ENCODE data around the gene TBC1D5.

DNA sequence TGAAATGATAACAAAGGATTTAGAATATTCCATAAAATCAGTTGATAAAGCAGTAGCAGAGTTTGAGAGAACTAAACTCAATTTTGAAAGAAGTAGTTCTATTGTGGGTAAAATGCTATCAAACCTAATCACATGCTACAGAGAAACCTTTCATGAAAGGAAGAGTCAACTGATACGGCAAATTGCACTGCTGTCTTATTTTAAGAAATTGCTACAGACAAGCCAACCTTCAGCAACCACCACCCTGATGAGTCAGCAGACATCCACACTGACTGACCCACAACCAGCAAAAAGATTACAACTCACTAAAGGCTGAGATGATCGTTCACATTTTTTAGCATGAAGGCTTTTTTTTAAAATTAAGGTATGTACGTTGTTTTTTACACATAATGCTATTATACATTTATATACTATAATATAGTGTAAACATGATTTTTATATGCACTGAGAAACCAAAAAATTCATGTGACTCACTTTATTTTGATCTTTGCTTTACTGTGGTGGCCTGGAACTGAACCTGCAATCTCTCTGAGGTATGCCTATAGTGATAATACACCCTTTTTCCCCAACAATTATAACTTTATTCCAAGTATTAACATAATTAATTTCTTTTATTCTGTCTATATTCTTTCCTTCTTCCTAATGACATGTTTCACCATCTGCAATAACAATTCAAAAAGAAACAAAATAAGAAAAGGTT lies 109.9 kb downstream of the TBC1D5 start:
- TF ChIP-seq POLR2AphosphoS5 (IDR thresholded peaks at IDR 0.05; ENCODE audit: low read depth, low read length), result no peak
- TF ChIP-seq TAF1 (IDR thresholded peaks at IDR 0.05; ENCODE audit: borderline replicate concordance, insufficient read depth, low read length), result no peak
- TF ChIP-seq, protein P1, sequence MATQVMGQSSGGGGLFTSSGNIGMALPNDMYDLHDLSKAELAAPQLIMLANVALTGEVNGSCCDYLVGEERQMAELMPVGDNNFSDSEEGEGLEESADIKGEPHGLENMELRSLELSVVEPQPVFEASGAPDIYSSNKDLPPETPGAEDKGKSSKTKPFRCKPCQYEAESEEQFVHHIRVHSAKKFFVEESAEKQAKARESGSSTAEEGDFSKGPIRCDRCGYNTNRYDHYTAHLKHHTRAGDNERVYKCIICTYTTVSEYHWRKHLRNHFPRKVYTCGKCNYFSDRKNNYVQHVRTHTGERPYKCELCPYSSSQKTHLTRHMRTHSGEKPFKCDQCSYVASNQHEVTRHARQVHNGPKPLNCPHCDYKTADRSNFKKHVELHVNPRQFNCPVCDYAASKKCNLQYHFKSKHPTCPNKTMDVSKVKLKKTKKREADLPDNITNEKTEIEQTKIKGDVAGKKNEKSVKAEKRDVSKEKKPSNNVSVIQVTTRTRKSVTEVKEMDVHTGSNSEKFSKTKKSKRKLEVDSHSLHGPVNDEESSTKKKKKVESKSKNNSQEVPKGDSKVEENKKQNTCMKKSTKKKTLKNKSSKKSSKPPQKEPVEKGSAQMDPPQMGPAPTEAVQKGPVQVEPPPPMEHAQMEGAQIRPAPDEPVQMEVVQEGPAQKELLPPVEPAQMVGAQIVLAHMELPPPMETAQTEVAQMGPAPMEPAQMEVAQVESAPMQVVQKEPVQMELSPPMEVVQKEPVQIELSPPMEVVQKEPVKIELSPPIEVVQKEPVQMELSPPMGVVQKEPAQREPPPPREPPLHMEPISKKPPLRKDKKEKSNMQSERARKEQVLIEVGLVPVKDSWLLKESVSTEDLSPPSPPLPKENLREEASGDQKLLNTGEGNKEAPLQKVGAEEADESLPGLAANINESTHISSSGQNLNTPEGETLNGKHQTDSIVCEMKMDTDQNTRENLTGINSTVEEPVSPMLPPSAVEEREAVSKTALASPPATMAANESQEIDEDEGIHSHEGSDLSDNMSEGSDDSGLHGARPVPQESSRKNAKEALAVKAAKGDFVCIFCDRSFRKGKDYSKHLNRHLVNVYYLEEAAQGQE (IDR thresholded peaks at IDR 0.05; ENCODE audit: insufficient read depth in 1 of 2, low read depth in 2 of 2, low read length in 2 of 2), result no peak
- no peak for TF ChIP-seq SIN3A (IDR thresholded peaks at IDR 0.05; ENCODE audit: borderline replicate concordance, insufficient read depth, low read length)

All from PFSK-1 (cell line).